Osteoblast (primary cell): Measurements from ENCODE around the gene CDCA8. TPM values are rescaled to one million over a fixed set of nuclear protein-coding genes. Genes with fewer than 3 reads are reported as not detected.

Source experiments
- DNase-seq: peaks from one replicate; pipeline ENCODE4 v3.0.0; 2011; ENCODE audit warnings: low spot score, mixed read lengths; ENCODE audit not compliant: insufficient read length; ENCODE audit errors: missing footprints
- H2AFZ ChIP-seq: 2 replicates; pipeline ENCODE4 v1.6.0; 2011; ENCODE audit warnings: mild to moderate bottlenecking, low read length
- H3K27ac ChIP-seq: 2 replicates; pipeline ENCODE4 v1.5.1; 2011; ENCODE audit warnings: mild to moderate bottlenecking, low read depth, low read length, moderate library complexity
- H3K27me3 ChIP-seq: 2 replicates; pipeline ENCODE4 v1.6.0; 2012; ENCODE audit warnings: mild to moderate bottlenecking, control low read depth, inconsistent platforms, low read length, moderate library complexity; ENCODE audit not compliant: insufficient read depth
- H3K36me3 ChIP-seq: 2 replicates; pipeline ENCODE4 v1.5.1; 2011; ENCODE audit warnings: mild to moderate bottlenecking, low read length, control low read depth, moderate library complexity; ENCODE audit not compliant: insufficient read depth
- H3K4me1 ChIP-seq: 2 replicates; pipeline ENCODE4 v1.5.1; 2011; ENCODE audit warnings: mild to moderate bottlenecking, low read length, control low read depth, moderate library complexity; ENCODE audit not compliant: insufficient read depth
- H3K4me2 ChIP-seq: 2 replicates; pipeline ENCODE4 v1.6.0; 2011; ENCODE audit warnings: mild to moderate bottlenecking, low read length; ENCODE audit not compliant: insufficient read depth
- H3K4me3 ChIP-seq: fragments of 200-600 bp; sonication (generic); 3 replicates; pipeline ENCODE4 v1.5.1; 2012; ENCODE audit warnings: mild to moderate bottlenecking, low read length, inconsistent platforms; ENCODE audit not compliant: insufficient read depth
- H3K79me2 ChIP-seq: 2 replicates; pipeline ENCODE4 v1.6.0; 2012; ENCODE audit warnings: mild to moderate bottlenecking, low read length, control low read depth, inconsistent platforms; ENCODE audit not compliant: insufficient read depth
- H3K9me3 ChIP-seq: 2 replicates; pipeline ENCODE4 v1.5.1; 2011; ENCODE audit warnings: low read depth, low read length, control low read depth
- H4K20me1 ChIP-seq: 2 replicates; pipeline ENCODE4 v1.6.0; 2012; ENCODE audit warnings: mild to moderate bottlenecking, low read length, control low read depth; ENCODE audit not compliant: insufficient read depth
- total RNA-seq: library from RNA; depleted of rRNA; stranded (reverse); fragments of >200 nt; gene quantifications from 2 replicates; pipeline ENCODE4 v1.2.3, GENCODE V29; 2012
- TF ChIP-seq, protein P1 (sequence below): IDR thresholded peaks from 2 replicates; pipeline ENCODE4 v1.5.1; 2011; ENCODE audit warnings: mild to moderate bottlenecking, low read depth, low read length, moderate library complexity; ENCODE audit errors: extremely low read depth

Gene CDCA8
- total RNA-seq, 1 donor: 1.8 TPM

DNA sequence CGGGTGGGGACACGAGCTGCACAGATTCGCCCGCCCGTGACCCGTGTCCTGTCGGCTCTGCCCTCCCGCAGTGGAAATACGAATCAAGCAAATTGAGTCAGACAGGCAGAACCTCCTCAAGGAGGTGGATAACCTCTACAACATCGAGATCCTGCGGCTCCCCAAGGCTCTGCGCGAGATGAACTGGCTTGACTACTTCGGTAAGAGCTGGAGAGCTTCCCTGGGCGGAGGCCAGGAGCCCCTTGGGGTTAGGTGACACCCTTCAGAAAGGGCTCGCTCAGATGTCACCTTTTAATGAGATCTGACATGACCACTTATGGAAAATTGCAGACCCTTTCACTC is 489 bp downstream of the CDCA8 start:
- TF ChIP-seq, protein P1, sequence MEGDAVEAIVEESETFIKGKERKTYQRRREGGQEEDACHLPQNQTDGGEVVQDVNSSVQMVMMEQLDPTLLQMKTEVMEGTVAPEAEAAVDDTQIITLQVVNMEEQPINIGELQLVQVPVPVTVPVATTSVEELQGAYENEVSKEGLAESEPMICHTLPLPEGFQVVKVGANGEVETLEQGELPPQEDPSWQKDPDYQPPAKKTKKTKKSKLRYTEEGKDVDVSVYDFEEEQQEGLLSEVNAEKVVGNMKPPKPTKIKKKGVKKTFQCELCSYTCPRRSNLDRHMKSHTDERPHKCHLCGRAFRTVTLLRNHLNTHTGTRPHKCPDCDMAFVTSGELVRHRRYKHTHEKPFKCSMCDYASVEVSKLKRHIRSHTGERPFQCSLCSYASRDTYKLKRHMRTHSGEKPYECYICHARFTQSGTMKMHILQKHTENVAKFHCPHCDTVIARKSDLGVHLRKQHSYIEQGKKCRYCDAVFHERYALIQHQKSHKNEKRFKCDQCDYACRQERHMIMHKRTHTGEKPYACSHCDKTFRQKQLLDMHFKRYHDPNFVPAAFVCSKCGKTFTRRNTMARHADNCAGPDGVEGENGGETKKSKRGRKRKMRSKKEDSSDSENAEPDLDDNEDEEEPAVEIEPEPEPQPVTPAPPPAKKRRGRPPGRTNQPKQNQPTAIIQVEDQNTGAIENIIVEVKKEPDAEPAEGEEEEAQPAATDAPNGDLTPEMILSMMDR: no peak
- peaks cover 24% of the 10 kb centered on the region for H3K36me3 ChIP-seq
- H3K27me3 ChIP-seq: no peaks in the 10 kb centered on the region
- peak overlapping the region; percentile 42 for H3K27ac ChIP-seq
- H4K20me1 ChIP-seq: peaks cover 3% of the 10 kb centered on the region
- DNase-seq: no peak
- peak overlapping the region; percentile 98 for H3K4me2 ChIP-seq
- H3K4me3 ChIP-seq: peak overlapping the region; percentile 99
- H2AFZ ChIP-seq: peak overlapping the region; percentile 100
- H3K9me3 ChIP-seq: no peaks in the 10 kb centered on the region
- H3K4me1 ChIP-seq: peaks cover 17% of the 10 kb centered on the region
- H3K79me2 ChIP-seq: peaks cover 73% of the 10 kb centered on the region

DNA sequence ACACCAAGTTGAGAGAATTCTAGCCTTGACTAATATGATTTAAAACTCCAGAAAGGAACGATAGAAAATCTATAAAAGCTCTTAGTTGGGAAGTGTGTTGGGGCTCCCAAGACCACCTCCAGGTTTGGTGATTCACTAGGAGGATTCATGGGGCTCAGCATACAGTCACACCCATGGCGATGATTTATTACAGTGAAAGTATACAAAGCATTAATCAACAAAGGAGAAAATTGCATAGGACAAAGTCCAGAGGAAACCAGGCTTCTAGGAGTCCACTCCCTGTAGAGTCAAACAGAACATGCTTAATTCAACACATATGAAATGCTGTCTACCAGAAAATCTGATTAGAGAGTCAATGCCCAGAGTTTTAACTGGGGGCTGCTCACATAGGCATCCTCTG is 4.8 kb downstream of the CDCA8 start:
- Histone ChIP-seq H2AFZ (no peak overlapping the region), H3K27me3 (no peaks in the 10 kb centered on the region), H3K79me2 (peaks cover 48% of the 10 kb centered on the region), H3K36me3 (peaks cover 56% of the 10 kb centered on the region), H3K4me3 (no peak overlapping the region), H3K4me1 (peaks cover 2% of the 10 kb centered on the region), H3K27ac (no peak overlapping the region), H3K4me2 (no peak overlapping the region), H3K9me3 (no peaks in the 10 kb centered on the region), H4K20me1 (peaks cover 6% of the 10 kb centered on the region)
- no peak for DNase-seq
- TF ChIP-seq, protein P1: no peak

- TF ChIP-seq, protein P1: no peak
- Histone ChIP-seq H3K4me3 (no peak overlapping the region), H3K27me3 (no peaks in the 10 kb centered on the region), H2AFZ (no peak overlapping the region), H3K9me3 (no peaks in the 10 kb centered on the region), H3K4me2 (no peak overlapping the region), H3K79me2 (peaks cover 43% of the 10 kb centered on the region), H3K36me3 (peaks cover 56% of the 10 kb centered on the region), H3K27ac (no peak overlapping the region), H4K20me1 (peaks cover 6% of the 10 kb centered on the region), H3K4me1 (peaks cover 2% of the 10 kb centered on the region)
- DNase-seq: no peak
Observed at GRCh38 chr1:37697737-37698136, 5.4 kb downstream of the CDCA8 start.

GRCh38 chr1:37699147-37699546 is 6.8 kb downstream of the CDCA8 start:
- Histone ChIP-seq H3K4me1 (no peaks in the 10 kb centered on the region), H3K36me3 (peaks cover 68% of the 10 kb centered on the region), H3K9me3 (no peaks in the 10 kb centered on the region), H3K4me2 (no peak overlapping the region), H3K4me3 (no peak overlapping the region), H3K27me3 (no peaks in the 10 kb centered on the region), H2AFZ (no peak overlapping the region), H4K20me1 (peaks cover 6% of the 10 kb centered on the region), H3K79me2 (peaks cover 29% of the 10 kb centered on the region), H3K27ac (no peak overlapping the region)
- TF ChIP-seq, protein P1: no peak
- DNase-seq: no peak
